Activated T-cell treated with anti-CD3 and anti-CD28 coated beads, Interleukin-2, amount 50 U/mL, for 48 hours (primary cell): Measurements from ENCODE around the gene CNTNAP1.
"Not testable (repeated sequence)": the region's sequence is repeated elsewhere in the genome, so short reads cannot be mapped to it uniquely, and the experiment has no call there.

Experiments
- DNase-seq, 2 experiments: peaks; one replicate each; pipeline ENCODE4 v3.0.0-alpha.2; 2020

CNTNAP1 gene

DNA sequence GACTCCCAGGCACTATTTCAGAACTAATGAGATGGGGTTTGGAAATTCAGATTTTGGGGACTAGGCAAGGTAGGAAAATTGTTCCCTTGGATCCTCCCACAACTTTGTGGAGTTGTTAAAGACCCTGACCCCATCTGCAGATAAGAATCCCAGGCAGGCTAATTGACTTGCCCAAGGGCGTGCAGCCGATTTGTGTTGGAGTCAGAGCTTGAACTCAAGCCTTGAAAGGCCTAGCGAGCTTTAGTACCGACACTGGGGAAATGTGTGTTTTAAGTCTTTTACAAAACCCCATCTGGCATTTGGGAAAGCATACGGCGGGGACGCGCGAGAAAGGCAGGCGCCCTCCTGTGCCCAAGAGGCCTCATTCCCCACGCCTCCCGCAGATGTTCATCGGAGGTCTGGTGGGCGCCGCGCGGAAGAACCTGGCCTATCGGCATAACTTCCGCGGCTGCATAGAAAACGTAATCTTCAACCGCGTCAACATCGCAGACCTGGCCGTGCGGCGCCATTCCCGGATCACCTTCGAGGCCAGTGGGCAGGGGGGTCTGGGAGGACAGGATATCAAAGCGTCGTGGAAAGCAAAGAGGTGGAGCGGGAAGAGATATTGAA, 4.3 kb downstream of the CNTNAP1 start:
- no peak for DNase-seq

DNA sequence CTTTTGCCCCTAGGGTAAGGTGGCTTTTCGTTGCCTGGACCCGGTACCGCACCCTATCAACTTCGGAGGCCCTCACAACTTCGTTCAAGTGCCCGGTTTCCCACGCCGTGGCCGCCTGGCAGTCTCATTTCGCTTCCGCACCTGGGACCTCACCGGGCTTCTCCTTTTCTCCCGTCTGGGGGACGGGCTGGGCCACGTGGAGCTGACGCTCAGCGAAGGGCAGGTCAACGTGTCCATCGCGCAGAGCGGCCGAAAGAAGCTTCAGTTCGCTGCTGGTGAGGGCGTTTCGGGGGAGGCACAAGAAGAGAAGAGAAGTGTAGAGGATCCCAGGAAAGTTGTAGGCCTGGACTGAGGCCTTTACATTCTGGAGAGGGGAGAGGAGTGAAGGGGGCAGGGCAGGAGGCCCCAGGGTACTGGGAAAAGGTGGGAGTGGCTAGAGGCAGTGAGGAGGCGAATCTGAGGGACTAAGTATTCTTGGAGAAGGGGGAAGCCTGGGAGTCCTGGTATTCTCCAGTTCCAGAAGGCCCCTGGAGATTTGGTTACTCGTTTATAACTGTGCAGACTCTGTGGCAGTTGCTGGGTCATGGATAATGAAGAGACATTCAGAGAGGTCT, 5.5 kb downstream of the CNTNAP1 start:
- DNase-seq, result no peak

DNA sequence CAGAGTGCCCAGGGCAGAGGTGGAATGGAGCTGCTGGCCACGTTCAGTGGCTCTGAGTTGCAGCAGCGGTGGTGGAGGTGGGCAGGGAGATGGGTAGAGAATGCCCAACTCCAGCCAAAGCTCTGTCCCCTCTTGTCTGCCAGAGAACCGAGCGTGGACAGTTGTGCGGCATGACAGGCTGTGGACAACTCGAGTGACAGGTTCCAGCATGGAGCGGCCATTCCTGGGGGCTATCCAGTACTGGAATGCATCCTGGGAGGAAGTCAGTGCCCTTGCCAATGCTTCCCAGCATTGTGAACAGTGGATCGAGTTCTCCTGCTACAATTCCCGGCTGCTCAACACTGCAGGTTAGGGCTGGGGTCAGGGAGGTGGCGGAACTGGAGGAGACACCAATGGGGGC, 8.3 kb downstream of the CNTNAP1 start:
- DNase-seq, result no peak

DNA sequence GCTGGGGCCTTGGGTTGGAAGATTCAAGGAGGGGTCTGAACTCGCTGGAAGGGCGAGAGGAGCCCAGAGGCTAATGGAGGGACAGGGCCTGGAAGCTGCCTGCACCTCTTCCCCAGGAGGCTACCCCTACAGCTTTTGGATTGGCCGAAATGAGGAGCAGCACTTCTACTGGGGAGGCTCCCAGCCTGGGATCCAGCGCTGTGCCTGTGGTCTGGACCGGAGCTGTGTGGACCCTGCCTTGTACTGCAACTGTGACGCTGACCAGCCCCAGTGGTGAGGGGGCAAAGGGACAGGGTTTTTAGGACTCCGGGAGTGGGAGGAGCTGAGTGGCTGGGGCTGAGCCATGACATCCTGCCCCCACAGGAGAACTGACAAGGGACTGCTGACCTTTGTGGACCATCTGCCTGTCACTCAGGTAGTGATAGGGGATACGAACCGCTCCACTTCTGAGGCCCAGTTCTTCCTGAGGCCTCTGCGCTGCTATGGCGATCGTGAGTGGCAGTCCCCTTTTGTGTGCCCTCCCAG, 8.8 kb downstream of the CNTNAP1 start:
- DNase-seq, result no peak

DNA sequence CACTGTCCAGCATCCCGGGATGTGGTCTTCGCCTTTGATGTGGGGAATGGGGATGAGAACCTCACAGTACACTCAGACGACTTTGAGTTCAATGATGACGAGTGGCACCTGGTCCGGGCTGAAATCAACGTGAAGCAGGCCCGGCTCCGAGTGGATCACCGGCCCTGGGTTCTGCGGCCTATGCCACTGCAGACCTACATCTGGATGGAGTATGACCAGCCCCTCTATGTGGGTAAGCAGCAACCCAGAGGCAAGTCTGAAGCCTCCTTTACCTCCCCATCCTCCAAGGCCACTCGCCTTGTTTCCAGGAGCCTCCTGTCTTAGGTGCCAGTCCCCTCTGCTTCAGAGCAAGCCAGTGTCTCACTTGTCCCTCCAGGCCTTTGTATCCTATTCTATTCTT, 10.2 kb downstream of the CNTNAP1 start:
- DNase-seq, result no peak

DNA sequence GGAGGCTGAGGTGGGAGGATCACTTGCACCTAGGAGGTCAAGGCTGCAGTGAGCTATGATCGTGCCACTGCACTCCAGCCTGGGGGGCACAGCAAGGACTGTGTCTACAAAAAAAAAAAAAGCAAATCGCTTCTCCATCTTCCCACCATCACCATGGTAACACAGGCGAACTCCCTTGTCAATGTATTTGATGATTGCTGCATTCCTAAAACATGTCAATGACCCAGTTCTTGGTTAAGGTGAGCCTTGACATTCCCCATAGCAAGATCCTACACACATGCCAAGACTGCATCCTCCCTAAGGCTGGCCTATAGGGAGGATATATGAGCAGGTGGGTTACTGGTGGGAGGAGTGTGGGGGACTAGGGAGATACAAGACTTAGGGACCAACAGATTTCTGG, 12.2 kb downstream of the CNTNAP1 start:
- no peak for DNase-seq

DNA sequence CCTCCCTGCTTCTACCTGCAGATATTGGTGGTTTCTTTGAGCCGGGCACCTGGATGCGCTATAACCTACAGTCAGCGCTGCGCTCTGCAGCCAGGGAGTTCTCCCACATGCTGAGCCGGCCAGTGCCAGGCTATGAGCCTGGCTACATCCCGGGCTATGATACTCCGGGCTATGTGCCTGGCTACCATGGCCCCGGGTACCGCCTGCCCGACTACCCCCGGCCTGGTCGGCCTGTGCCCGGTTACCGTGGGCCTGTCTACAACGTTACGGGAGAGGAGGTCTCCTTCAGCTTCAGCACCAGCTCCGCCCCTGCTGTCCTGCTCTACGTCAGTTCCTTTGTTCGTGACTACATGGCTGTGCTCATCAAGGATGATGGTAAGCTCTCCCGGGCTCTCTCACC, 13.2 kb downstream of the CNTNAP1 start:
- DNase-seq, result no peak

DNA sequence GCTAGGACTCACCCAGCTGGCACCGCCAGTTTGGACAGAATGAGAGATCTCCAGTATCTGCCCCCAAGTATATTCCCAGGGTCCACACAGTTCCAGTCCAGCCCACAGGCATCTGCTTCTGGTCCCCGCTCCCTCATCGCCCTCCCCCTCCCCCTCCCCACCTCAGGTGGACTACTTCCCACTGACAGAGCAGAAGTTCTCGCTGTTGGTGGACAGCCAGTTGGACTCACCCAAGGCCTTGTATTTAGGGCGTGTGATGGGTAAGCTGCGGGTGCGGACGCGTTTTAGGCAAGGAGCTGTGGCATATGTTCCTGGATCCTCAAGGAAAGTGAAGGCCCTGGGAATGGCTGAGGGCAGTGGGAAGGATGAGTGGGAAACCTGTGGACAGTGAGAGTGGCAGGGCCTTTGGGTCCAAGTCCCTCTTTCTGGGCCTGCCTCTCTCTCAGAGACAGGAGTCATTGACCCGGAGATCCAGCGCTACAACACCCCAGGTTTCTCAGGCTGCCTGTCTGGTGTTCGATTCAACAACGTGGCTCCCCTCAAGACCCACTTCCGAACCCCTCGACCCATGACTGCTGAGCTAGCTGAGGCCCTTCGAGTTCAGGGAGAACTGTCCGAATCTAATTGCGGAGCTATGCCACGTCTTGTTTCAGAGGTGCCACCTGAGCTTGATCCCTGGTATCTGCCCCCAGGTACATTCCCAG, 14.9 kb downstream of the CNTNAP1 start:
- no peak for DNase-seq

DNA sequence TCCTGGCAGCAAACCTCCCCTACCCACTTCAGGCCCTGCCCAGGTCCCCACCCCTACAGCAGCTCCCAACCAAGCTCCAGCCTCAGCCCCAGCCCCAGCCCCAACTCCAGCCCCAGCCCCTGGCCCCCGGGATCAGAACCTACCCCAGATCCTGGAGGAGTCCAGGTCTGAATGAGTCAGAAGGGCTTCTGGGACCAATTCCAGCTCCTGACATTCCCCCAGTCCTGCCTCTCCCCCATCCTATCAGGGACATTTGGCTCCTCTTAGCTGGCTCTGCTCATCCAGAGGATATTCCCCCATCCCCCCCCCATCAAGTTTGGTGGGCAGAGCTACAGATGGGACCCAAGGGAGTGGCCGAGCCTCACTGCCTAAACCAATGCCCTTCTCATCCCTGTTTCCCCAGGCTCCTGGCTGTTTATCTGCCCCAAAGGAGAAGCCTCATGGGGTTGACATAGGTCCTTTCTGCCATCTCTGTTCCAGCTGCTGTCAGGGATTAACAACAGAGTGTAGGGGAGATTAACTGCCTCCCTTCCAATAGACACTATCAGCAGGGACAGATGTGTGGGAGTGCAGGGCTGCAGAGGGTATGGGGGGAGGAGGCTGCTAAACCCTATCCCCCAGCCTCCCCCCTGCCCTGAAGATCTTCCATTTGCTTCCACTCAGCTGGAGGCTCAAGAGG, 16.5 kb downstream of the CNTNAP1 start:
- DNase-seq, result no peak

DNA sequence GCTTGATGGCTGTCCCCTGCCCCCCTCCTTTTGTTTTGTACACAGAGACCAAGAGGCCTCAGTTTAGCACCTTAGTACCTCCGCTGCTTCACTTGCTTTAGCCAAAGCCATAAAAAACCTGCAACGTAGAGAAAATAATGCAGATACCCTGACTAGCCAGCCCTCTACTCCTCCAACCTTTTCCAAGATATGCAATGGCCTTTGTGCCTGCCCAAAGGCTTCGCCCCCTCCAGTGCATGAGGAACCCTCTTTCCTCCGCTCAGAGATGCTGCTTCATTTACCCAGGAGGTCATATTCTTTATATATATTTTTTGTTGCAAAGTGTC, 17.0 kb downstream of the CNTNAP1 start:
- DNase-seq, result no peak

DNA sequence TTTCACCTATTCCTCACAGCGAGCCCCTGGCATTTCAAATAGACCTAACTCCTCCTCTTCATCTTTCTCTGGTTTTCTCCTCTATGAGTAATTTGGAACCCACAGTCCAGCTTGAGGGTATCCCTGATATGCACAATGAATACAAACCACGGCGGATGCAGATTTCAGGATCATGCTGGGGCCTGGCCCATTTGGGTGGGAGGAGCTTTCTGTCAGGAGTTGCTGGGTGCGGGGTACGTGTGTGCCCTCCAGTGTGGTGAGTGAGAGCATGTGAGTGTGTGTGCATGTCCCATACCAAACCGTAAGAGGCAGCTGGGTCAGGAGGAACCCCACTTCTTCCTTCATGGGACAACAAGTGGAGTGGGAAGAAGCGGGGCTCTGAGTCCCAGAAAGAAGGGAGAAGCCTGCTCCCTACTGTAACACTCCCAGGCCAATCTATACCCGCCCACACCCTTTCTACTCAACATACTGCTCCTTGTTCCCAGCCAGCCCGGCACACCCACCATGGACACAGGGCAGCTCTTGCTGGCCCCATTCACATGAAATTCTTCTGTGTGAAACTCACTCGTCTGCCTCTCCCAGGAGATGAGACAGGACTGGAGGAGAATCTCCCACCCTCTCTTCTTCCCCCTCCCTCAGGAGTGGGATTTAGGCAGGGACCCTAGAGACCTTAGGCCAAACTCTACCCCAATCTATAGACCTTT, 18.4 kb downstream of the CNTNAP1 start:
- DNase-seq, result no peak

DNA sequence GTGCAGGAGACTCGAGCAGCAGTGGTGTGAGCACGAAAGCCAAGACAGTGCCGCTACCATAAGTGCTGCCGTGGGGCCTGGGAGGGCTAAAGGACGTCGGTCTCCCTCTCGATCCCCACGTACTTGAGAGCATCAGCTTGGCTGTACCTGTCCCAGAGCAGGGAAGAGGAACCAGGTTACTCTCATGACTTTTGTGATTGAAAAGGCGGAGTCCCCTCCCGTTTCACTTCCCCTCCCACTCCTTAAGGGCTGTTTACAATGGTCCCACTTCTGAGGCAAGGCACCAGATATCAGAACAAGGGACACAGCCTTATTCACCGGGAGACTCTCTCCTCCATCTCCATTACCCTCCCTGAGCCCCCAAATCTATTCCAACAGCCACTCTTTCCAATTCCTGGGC, 20.1 kb downstream of the CNTNAP1 start:
- DNase-seq, result no peak

DNA sequence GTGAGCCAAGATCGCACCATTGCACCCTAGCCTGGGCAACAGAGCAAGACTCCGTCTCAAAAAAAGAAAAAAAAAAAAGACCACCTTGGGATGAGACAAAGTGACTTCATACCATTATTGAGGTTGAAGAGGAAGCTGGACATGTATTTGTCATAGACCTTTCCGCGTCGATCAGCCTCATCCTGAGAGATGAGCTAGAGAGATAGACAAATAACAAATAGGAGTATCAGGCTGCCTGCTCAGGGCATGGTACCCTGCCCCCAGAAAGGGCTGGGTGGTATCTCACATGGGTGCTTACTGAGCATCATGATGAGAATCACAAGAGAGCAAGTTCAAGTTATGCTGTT, 22.1 kb downstream of the CNTNAP1 start:
- DNase-seq, result peak in 1 of 2 experiments; percentile 56

DNA sequence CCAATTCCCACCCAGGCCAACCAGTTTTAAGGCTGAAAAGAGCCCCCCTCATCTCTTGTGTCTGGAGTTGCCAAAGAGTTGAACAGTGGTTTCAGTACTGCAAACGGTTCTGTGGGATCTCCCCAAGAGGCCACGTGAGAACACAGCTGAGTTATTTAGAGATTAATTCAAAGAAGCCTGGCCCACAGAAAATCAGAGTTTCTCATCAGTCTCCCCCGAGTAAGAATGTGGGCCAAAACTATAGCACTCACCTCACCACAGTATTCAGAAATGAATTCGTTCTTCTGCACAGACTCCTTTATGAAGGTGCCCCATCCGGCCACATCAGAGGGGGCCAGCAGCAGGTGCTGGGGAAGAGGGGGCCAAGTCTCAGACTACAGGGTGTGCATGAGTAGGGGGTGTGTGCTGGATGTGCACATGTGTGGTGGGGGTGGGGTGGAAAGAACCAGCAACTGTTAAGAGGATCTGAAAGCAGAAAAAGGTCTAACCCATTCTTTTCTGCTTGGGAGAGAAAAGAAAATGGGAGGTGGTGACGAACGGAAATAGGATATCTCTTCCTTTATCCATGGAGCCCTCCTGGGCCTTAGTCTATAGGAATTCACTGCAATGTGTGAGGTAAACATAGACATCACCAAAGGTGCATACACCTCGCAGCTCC, 22.6 kb downstream of the CNTNAP1 start:
- DNase-seq, result peak; percentile 62 to 70

DNA sequence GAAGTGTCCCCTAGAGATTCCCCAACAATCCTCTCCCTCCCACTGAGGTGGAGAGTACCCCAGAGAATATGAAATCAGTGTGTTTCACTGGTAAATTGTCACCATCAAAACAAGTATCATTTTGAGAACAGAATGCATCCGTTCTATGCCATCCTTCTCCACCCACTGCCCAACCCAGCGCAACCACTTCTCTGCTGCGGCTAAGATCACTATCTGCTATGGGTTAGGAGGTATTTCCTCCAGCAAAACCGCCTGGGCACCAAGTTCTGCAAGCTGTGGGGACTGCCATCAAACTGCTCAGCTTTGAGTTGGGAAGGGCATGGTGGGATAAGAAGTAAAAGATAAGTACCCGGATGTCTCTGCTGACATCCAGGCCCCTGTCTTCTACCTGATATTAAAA, 24.4 kb downstream of the CNTNAP1 start:
- peak; percentile 72 for DNase-seq

DNA sequence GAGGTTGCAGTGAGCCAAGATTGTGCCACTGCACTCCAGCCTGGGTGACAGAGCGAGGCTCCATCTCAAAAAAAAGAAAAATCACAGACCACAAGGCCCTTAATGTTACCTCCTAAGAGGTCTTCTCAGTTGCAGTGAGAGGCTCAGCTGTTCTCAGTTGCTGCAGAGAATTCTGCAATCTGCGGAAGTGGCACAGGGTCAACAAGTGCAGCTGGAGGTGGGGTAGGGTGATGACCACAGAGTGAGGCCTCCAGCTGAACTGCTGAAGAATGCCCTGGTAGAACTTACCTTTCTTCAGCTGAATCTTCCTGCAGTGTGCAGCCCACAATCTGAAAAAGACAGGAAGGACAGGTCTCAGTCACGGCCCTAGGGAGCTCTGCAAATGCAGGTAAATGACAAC, 26.3 kb downstream of the CNTNAP1 start:
- no peak for DNase-seq

DNA sequence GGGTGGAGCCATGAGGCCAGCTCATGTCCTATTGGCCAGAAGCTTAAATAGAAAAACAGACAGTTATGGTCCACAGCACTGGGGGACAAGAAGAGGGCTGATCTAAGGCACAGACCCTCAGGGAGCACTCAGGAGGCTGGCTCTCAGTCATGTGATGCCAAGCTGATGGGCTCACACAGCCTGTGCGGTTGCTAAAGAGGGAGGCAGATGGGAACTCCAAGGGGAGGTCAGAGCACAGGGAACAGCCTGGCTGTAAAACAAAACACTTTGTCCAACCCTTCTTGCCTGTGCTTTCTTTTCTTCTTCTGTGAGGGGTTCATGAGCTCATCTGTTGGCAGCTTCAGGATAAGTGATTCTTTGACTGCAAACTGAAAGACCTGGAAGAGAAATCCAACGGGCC, 27.2 kb downstream of the CNTNAP1 start:
- DNase-seq, result no peak

DNA sequence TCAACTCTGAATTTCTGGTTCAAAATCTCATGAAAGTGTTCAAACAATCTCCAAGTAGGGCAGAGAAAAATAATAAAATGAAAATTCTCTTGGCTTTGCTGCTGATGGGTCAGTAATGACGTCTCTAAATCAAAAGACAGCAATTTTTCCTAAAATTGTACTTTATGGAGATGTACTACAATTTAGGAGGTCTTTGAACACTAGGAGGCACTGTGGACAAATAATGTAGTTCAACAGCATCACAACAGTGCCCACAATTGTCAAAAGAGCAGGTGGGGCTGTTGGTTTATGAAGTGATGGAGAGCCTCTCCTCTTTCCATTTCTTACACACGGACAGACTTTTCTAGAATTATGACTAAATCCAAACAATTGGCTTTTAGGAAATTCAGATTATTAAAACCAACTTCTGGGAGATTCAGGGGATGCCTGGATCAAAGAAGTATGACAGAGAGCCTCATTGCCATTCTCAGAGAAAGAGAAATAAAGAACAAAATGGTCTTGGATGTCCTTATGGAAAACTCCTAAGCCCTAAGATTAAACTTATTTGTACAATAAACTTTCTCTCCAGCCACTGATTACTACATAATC, 38.8 kb downstream of the CNTNAP1 start:
- no peak for DNase-seq

DNA sequence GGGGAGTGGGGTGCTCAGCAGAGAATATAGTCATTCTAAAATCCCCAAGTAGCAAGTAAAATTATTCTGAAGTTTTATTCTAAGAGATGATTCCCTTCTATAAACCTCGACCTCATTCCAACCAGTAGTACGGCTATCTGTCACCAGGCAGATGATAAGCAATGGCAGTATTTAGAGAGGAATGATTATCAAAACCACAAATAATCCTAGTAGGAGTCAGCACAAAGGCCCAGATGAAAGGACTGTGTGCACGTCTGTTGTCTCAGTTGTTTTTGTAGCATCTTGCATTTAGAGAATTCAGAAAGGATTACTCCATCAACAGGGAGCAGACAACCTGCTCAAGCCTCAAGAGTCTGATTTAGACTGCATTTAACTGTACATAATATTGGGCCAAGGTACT, 41.3 kb downstream of the CNTNAP1 start:
- no peak for DNase-seq

DNA sequence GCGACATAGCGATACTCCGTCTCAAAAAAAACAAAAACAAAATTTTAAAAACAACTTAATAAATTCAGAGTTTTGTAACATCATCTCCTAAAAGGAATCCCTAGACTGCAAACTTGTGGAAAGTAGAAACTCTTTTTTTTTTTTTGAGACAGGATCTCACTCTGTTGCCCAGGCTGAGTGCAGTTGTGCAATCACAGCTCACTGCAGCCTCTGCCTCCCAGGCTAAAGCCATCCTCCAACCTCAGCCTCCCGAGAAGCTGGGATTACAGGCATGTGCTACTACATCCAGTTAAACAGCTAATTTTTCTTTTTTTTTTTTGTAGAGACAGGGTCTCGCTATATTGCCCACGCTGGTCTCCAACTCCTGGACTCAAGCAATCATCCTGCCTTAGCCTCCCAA, 42.8 kb downstream of the CNTNAP1 start:
- no peak for DNase-seq

DNA sequence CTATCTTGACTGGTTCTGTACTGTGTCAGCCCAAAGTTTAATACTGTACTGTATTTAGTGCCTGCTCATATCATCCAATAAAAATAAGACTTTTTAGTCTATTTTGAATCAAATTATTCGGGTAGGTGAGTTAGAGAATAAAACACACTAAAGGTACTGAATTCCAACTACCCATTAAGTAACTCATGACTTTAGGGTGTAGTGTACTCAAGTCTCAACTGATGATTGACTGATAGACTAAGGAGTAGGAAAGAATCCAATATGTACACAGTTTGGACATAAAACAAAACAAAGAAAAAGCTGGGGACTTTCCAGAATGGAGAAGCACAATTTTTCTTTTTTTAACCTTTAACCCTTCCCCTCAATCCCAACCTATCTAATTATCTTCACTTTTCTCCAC, 58.4 kb downstream of the CNTNAP1 start:
- DNase-seq, result no peak

DNA sequence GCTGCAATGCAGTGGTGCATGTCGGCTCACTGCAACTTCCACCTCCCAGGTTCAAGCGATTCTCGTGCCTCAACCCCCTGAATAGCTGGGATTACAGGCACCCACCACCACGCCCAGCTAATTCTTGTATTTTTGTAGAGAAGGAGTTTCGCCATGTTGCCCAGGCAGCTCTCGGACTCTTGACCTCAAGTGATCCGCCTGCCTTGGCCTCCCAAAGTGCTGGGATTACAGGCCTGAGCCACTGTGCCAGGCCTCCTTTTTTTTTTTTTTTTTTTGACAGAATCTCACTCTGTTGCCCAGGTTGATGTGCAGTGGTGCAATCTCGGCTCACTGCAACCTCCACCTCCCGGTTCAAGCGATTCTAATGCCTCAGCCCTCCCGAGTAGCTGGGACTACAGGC, 60.6 kb downstream of the CNTNAP1 start:
- not testable (repeated sequence) for DNase-seq
